GM19397 (cell line): ENCODE measurements around the gene DRICH1.
"Not testable (repeated sequence)": the region's sequence is repeated elsewhere in the genome, so short reads cannot be mapped to it uniquely, and the experiment has no call there.

Source experiments
- ATAC-seq: cut with Tn5 transposase; IDR thresholded peaks from one replicate; pipeline ENCODE4 v1.9.1; 2021; ENCODE audit warnings: mild to moderate bottlenecking, moderate library complexity; ENCODE audit not compliant: unreplicated experiment

Gene DRICH1

GRCh38 chr22:23651676-23652075 lies 19.6 kb upstream of the DRICH1 start:
- no peak for ATAC-seq

GRCh38 chr22:23649071-23649501 lies 17.0 kb upstream of the DRICH1 start:
- no peak for ATAC-seq

GRCh38 chr22:23646526-23646925 lies 14.4 kb upstream of the DRICH1 start:
- ATAC-seq = not testable (repeated sequence)

GRCh38 chr22:23640206-23640605 lies 8.1 kb upstream of the DRICH1 start:
- ATAC-seq = not testable (repeated sequence)

- ATAC-seq = no peak
These were observed 7.5 kb upstream of the DRICH1 start for GRCh38 chr22:23639661-23640060.

GRCh38 chr22:23638611-23639010 lies 6.5 kb upstream of the DRICH1 start:
- ATAC-seq = no peak

GRCh38 chr22:23635291-23635690 lies 3.2 kb upstream of the DRICH1 start:
- ATAC-seq = not testable (repeated sequence)

GRCh38 chr22:23628056-23628743 lies 3.9 kb downstream of the DRICH1 start:
- not testable (repeated sequence) for ATAC-seq

- not testable (repeated sequence) for ATAC-seq
These were observed 4.6 kb downstream of the DRICH1 start for GRCh38 chr22:23627401-23628055.

GRCh38 chr22:23626286-23626975 lies 5.7 kb downstream of the DRICH1 start:
- no peak for ATAC-seq

- ATAC-seq = no peak
These were observed 9.5 kb downstream of the DRICH1 start for GRCh38 chr22:23622634-23623033.

GRCh38 chr22:23621916-23622315 lies 10.2 kb downstream of the DRICH1 start:
- ATAC-seq = not testable (repeated sequence)

- no peak for ATAC-seq
These were observed 10.9 kb downstream of the DRICH1 start for GRCh38 chr22:23621082-23621780.

GRCh38 chr22:23613193-23613972 lies 18.7 kb downstream of the DRICH1 start:
- ATAC-seq = no peak

GRCh38 chr22:23609983-23610781 lies 21.9 kb downstream of the DRICH1 start:
- ATAC-seq = no peak

- ATAC-seq = no peak
These were observed 23.5 kb downstream of the DRICH1 start for GRCh38 chr22:23608583-23608982.

GRCh38 chr22:23606204-23607131 lies 25.7 kb downstream of the DRICH1 start:
- ATAC-seq = no peak

GRCh38 chr22:23604939-23605712 lies 27.0 kb downstream of the DRICH1 start:
- no peak for ATAC-seq
